HEK293 (cell line): ENCODE data around the gene DNAJC5.

ENCODE experiments used
- CTCF ChIP-seq: fragments of 450-650 bp; formaldehyde crosslinking; IDR thresholded peaks from 2 replicates; pipeline ENCODE4 v1.5.1; 2016; ENCODE audit warnings: missing biosample characterization, missing genetic modification characterization
- FEZF1 ChIP-seq: fragments of 450-650 bp; formaldehyde crosslinking; IDR thresholded peaks from 2 replicates; pipeline ENCODE4 v1.5.1; 2016; ENCODE audit warnings: missing biosample characterization, missing genetic modification characterization
- GLIS1 ChIP-seq: fragments of 450-650 bp; formaldehyde crosslinking; IDR thresholded peaks from 2 replicates; pipeline ENCODE4 v1.5.1; 2016; ENCODE audit warnings: missing biosample characterization, missing genetic modification characterization
- KLF7 ChIP-seq: fragments of 450-650 bp; formaldehyde crosslinking; IDR thresholded peaks from 2 replicates; pipeline ENCODE4 v1.5.1; 2016; ENCODE audit warnings: missing biosample characterization, missing genetic modification characterization, borderline replicate concordance
- MEIS1 ChIP-seq: sonication (generic); formaldehyde crosslinking; IDR thresholded peaks from 2 replicates; pipeline ENCODE4 v1.8.1; 2022; ENCODE audit warnings: missing genetic modification reagents, mild to moderate bottlenecking, borderline replicate concordance
- RBAK ChIP-seq: fragments of 450-650 bp; formaldehyde crosslinking; IDR thresholded peaks from 2 replicates; pipeline ENCODE4 v1.5.1; 2016; ENCODE audit warnings: missing biosample characterization, missing genetic modification characterization
- SETDB1 ChIP-seq: IDR thresholded peaks from one replicate; pipeline ENCODE4 v1.6.1; 2017; ENCODE audit warnings: mild to moderate bottlenecking, low read length, moderate library complexity, mixed read lengths; ENCODE audit not compliant: insufficient read length
- SP2 ChIP-seq: fragments of 450-650 bp; formaldehyde crosslinking; IDR thresholded peaks from 2 replicates; pipeline ENCODE4 v1.5.1; 2016; ENCODE audit warnings: missing biosample characterization, missing genetic modification characterization
- ZBTB11 ChIP-seq: fragments of 450-650 bp; formaldehyde crosslinking; conservative IDR thresholded peaks from 2 replicates; pipeline ENCODE4 v1.5.1; 2016; ENCODE audit warnings: low read depth, missing biosample characterization, missing genetic modification characterization
- ZNF266 ChIP-seq: fragments of 450-650 bp; formaldehyde crosslinking; IDR thresholded peaks from 2 replicates; pipeline ENCODE4 v1.5.1; 2016; ENCODE audit warnings: missing biosample characterization, missing genetic modification characterization, low read depth
- ZNF274 ChIP-seq, 2 experiments: fragments of 200-500 bp in 1 of 2; fragments of 450-650 bp in 1 of 2; sonication (Bioruptor generic) in 1 of 2; formaldehyde crosslinking in 1 of 2; IDR thresholded peaks; 2 replicates each; pipeline versions ENCODE4 v1.5.1 to v1.6.1; 2014 to 2016; ENCODE audit warnings: borderline replicate concordance in 1 of 2, inconsistent platforms in 1 of 2, low read length in 1 of 2, missing biosample characterization in 1 of 2, missing genetic modification characterization in 1 of 2
- ZNF350 ChIP-seq: fragments of 450-650 bp; formaldehyde crosslinking; IDR thresholded peaks from 2 replicates; pipeline ENCODE4 v1.5.0; 2017; ENCODE audit warnings: missing biosample characterization, mild to moderate bottlenecking, missing genetic modification characterization
- ZNF449 ChIP-seq: fragments of 450-650 bp; formaldehyde crosslinking; IDR thresholded peaks from 2 replicates; pipeline ENCODE4 v1.5.1; 2017; ENCODE audit warnings: missing biosample characterization, mild to moderate bottlenecking, missing genetic modification characterization, moderate library complexity
- ZNF571 ChIP-seq: fragments of 450-650 bp; formaldehyde crosslinking; IDR thresholded peaks from 2 replicates; pipeline ENCODE4 v1.5.0; 2017; ENCODE audit warnings: missing biosample characterization, missing genetic modification characterization
- ZNF623 ChIP-seq: fragments of 450-650 bp; formaldehyde crosslinking; IDR thresholded peaks from 2 replicates; pipeline ENCODE4 v1.5.1; 2016; ENCODE audit warnings: missing biosample characterization, missing genetic modification characterization
- ZNF639 ChIP-seq: fragments of 450-650 bp; formaldehyde crosslinking; IDR thresholded peaks from 2 replicates; pipeline ENCODE4 v1.5.1; 2016; ENCODE audit warnings: missing biosample characterization, missing genetic modification characterization
- ZNF670 ChIP-seq: fragments of 450-650 bp; formaldehyde crosslinking; IDR thresholded peaks from 2 replicates; pipeline ENCODE4 v1.5.1; 2016; ENCODE audit warnings: missing biosample characterization, missing genetic modification characterization, low read depth
- ZSCAN4 ChIP-seq: fragments of 450-650 bp; formaldehyde crosslinking; IDR thresholded peaks from 2 replicates; pipeline ENCODE4 v1.5.1; 2017; ENCODE audit warnings: missing biosample characterization, missing genetic modification characterization

Gene DNAJC5

GRCh38 chr20:63957690-63958441 is 62.9 kb downstream of the DNAJC5 start (continued):
- TF ChIP-seq CTCF (tag by site-specific recombination) (no peak), KLF7 (tag by site-specific recombination) (peak; percentile 40; the same call in 1 of the 2 replicates), ZNF670 (no peak), ZNF571 (tag by site-specific recombination) (no peak), ZNF266 (tag by site-specific recombination) (no peak), ZNF449 (tag by site-specific recombination) (no peak), ZNF274 (IDR thresholded peaks at IDR 0.05; ENCODE audit: low read length) (no peak), ZNF274 (tag by site-specific recombination; IDR thresholded peaks at IDR 0.05; ENCODE audit: borderline replicate concordance) (no peak), RBAK (tag by site-specific recombination) (no peak), SP2 (tag by site-specific recombination) (peak; percentile 77), FEZF1 (tag by site-specific recombination) (no peak), MEIS1 (CRISPR knock-in tag) (no peak), SETDB1 (no peak), ZBTB11 (peak; percentile 84), ZSCAN4 (tag by site-specific recombination) (no peak), GLIS1 (tag by site-specific recombination) (no peak), ZNF350 (no peak), ZNF623 (no peak), ZNF639 (tag by site-specific recombination) (no peak)
